ENCODE data around the gene MRPL10.

Gene MRPL10

GRCh38 chr17:47808036-47808829, 23.1 kb downstream of the MRPL10 start:
- H3K9ac ChIP-seq (ENCODE audit: low read depth, low read length) = no peak overlapping the region
- no peak overlapping the region for H3K4me3 ChIP-seq (ENCODE audit: low read depth in 1 of 2, low read length in 2 of 2)
- H3K36me3 ChIP-seq (ENCODE audit: insufficient read depth, low read length) = peaks cover 43% of the 10 kb centered on the region
- H3K9me3 ChIP-seq (ENCODE audit: insufficient read depth, low read length, severe bottlenecking) = no peaks in the 10 kb centered on the region
- no peaks in the 10 kb centered on the region for H3K79me2 ChIP-seq (ENCODE audit: insufficient read depth, low read length)
- ATAC-seq (ENCODE audit: insufficient read depth, low read depth) = no peak
- H3K4me2 ChIP-seq (ENCODE audit: insufficient read depth, low read length) = no peak overlapping the region
- no peaks in the 10 kb centered on the region for H4K20me1 ChIP-seq (ENCODE audit: insufficient read depth, low read length)
- H3K27me3 ChIP-seq (ENCODE audit: insufficient read depth, low read length, poor library complexity) = no peaks in the 10 kb centered on the region
- TF ChIP-seq EZH2 (IDR thresholded peaks at IDR 0.05; ENCODE audit: borderline replicate concordance, low read depth, low read length, severe bottlenecking) = no peak
- TF ChIP-seq, protein P1, sequence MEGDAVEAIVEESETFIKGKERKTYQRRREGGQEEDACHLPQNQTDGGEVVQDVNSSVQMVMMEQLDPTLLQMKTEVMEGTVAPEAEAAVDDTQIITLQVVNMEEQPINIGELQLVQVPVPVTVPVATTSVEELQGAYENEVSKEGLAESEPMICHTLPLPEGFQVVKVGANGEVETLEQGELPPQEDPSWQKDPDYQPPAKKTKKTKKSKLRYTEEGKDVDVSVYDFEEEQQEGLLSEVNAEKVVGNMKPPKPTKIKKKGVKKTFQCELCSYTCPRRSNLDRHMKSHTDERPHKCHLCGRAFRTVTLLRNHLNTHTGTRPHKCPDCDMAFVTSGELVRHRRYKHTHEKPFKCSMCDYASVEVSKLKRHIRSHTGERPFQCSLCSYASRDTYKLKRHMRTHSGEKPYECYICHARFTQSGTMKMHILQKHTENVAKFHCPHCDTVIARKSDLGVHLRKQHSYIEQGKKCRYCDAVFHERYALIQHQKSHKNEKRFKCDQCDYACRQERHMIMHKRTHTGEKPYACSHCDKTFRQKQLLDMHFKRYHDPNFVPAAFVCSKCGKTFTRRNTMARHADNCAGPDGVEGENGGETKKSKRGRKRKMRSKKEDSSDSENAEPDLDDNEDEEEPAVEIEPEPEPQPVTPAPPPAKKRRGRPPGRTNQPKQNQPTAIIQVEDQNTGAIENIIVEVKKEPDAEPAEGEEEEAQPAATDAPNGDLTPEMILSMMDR (IDR thresholded peaks at IDR 0.05; ENCODE audit: borderline replicate concordance, extremely low read depth, low read length, poor library complexity, severe bottlenecking) = no peak
- no peak overlapping the region for H3K27ac ChIP-seq (ENCODE audit: low read length)
- no peaks in the 10 kb centered on the region for H3K4me1 ChIP-seq (ENCODE audit: insufficient read depth, low read length)
- DNase-seq = no peak
- H2AFZ ChIP-seq (ENCODE audit: low read depth, low read length) = no peak overlapping the region

GRCh38 chr17:47807421-47807820, 23.9 kb downstream of the MRPL10 start:
- H2AFZ ChIP-seq (ENCODE audit: low read depth, low read length) = no peak overlapping the region
- no peaks in the 10 kb centered on the region for H3K9me3 ChIP-seq (ENCODE audit: insufficient read depth, low read length, severe bottlenecking)
- H3K4me3 ChIP-seq (ENCODE audit: low read depth in 1 of 2, low read length in 2 of 2) = no peak overlapping the region
- H4K20me1 ChIP-seq (ENCODE audit: insufficient read depth, low read length) = no peaks in the 10 kb centered on the region
- H3K36me3 ChIP-seq (ENCODE audit: insufficient read depth, low read length) = peaks cover 37% of the 10 kb centered on the region
- ATAC-seq (ENCODE audit: insufficient read depth, low read depth) (no peak), DNase-seq (no peak)
- H3K4me1 ChIP-seq (ENCODE audit: insufficient read depth, low read length) = no peaks in the 10 kb centered on the region
- no peaks in the 10 kb centered on the region for H3K79me2 ChIP-seq (ENCODE audit: insufficient read depth, low read length)
- no peak overlapping the region for H3K27ac ChIP-seq (ENCODE audit: low read length)
- no peak overlapping the region for H3K4me2 ChIP-seq (ENCODE audit: insufficient read depth, low read length)
- H3K27me3 ChIP-seq (ENCODE audit: insufficient read depth, low read length, poor library complexity) = no peaks in the 10 kb centered on the region
- no peak overlapping the region for H3K9ac ChIP-seq (ENCODE audit: low read depth, low read length)
- TF ChIP-seq, protein P1 (IDR thresholded peaks at IDR 0.05; ENCODE audit: borderline replicate concordance, extremely low read depth, low read length, poor library complexity, severe bottlenecking) = no peak
- TF ChIP-seq EZH2 (IDR thresholded peaks at IDR 0.05; ENCODE audit: borderline replicate concordance, low read depth, low read length, severe bottlenecking) = no peak

DNA sequence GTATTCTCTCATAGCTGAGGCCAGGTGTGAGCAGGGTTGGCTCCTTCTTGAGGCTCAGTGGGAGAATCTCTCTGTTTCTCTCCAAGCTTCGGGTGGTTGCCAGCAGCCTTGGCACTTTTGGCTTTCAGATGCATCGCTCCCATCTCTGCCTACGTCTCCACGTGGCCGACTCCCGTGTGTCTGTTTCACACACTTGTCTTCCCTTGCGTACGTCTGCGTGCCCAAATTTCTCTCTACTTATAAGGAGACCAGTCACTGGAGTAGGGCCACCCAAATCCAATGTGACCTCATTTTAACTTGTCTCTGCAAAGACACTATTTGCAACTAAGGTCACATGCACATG, 24.5 kb downstream of the MRPL10 start:
- Histone ChIP-seq H2AFZ (ENCODE audit: low read depth, low read length) (no peak overlapping the region), H3K27me3 (ENCODE audit: insufficient read depth, low read length, poor library complexity) (no peaks in the 10 kb centered on the region), H3K9ac (ENCODE audit: low read depth, low read length) (no peak overlapping the region), H3K9me3 (ENCODE audit: insufficient read depth, low read length, severe bottlenecking) (no peaks in the 10 kb centered on the region), H3K36me3 (ENCODE audit: insufficient read depth, low read length) (peaks cover 37% of the 10 kb centered on the region), H3K4me2 (ENCODE audit: insufficient read depth, low read length) (no peak overlapping the region), H4K20me1 (ENCODE audit: insufficient read depth, low read length) (peaks cover 4% of the 10 kb centered on the region; the same call in 1 of the 2 replicates), H3K4me3 (ENCODE audit: low read depth in 1 of 2, low read length in 2 of 2) (no peak overlapping the region), H3K4me1 (ENCODE audit: insufficient read depth, low read length) (no peaks in the 10 kb centered on the region), H3K79me2 (ENCODE audit: insufficient read depth, low read length) (no peaks in the 10 kb centered on the region), H3K27ac (ENCODE audit: low read length) (no peak overlapping the region)
- TF ChIP-seq, protein P1 (IDR thresholded peaks at IDR 0.05; ENCODE audit: borderline replicate concordance, extremely low read depth, low read length, poor library complexity, severe bottlenecking) = no peak
- ATAC-seq (ENCODE audit: insufficient read depth, low read depth) (no peak), DNase-seq (no peak)

All from DND-41 (cell line).